C4-2B (cell line): ENCODE data around the gene DPEP3.

Experiments
- ZFX ChIP-seq: fragments of 450-650 bp; IDR thresholded peaks from 2 replicates; pipeline ENCODE4 v1.6.1; 2017
- TF ChIP-seq, protein P1 (sequence below): fragments of 450-650 bp; conservative IDR thresholded peaks from 2 replicates; pipeline ENCODE4 v1.5.1; 2017; ENCODE audit warnings: mild to moderate bottlenecking

DNA sequence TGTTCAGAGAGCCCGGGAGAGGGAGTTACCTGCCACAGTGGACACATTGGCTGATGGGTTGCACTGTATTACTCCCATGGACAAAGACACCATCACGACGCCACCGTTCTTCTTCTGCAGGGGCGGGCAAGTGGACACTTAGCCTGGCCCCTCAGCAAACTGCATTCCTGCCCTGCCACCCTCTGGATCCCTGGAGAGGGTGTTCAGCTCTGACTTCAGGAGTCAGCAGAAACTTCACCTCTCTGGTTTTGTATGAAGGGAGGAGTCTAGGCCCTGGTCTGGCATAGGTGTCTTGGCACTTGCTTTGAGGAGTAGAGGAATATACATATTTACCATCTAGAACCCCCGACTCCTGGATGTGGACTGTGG, 9.7 kb upstream of the DPEP3 start:
- TF ChIP-seq, protein P1, sequence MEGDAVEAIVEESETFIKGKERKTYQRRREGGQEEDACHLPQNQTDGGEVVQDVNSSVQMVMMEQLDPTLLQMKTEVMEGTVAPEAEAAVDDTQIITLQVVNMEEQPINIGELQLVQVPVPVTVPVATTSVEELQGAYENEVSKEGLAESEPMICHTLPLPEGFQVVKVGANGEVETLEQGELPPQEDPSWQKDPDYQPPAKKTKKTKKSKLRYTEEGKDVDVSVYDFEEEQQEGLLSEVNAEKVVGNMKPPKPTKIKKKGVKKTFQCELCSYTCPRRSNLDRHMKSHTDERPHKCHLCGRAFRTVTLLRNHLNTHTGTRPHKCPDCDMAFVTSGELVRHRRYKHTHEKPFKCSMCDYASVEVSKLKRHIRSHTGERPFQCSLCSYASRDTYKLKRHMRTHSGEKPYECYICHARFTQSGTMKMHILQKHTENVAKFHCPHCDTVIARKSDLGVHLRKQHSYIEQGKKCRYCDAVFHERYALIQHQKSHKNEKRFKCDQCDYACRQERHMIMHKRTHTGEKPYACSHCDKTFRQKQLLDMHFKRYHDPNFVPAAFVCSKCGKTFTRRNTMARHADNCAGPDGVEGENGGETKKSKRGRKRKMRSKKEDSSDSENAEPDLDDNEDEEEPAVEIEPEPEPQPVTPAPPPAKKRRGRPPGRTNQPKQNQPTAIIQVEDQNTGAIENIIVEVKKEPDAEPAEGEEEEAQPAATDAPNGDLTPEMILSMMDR, result no peak
- no peak for TF ChIP-seq ZFX
